ENCODE measurements around the gene RASSF4.

Gene RASSF4

GRCh38 chr10:45035673-45036072, 76.1 kb downstream of the RASSF4 start:
- TF ChIP-seq CTCF (IDR thresholded peaks at IDR 0.05; ENCODE audit: unreplicated experiment in 3 of 3), result no peak
- Mint-ChIP-seq H3K27ac (no peak overlapping the region), H3K36me3 (ENCODE audit: low read depth) (peaks cover 5% of the 10 kb centered on the region), H3K27me3 (ENCODE audit: low read depth) (no peaks in the 10 kb centered on the region), H3K4me1 (peaks cover 5% of the 10 kb centered on the region), H3K9me3 (peaks cover 23% of the 10 kb centered on the region), H3K4me3 (no peak overlapping the region)

- peak overlapping the region in 1 of 3 experiments; percentile 80 for H3K27ac Mint-ChIP-seq
- H3K27me3 Mint-ChIP-seq (ENCODE audit: low read depth), result no peaks in the 10 kb centered on the region
- H3K36me3 Mint-ChIP-seq (ENCODE audit: low read depth), result no peaks in the 10 kb centered on the region
- H3K4me3 Mint-ChIP-seq, result no peak overlapping the region
- H3K9me3 Mint-ChIP-seq, result peaks cover 4% of the 10 kb centered on the region
- TF ChIP-seq CTCF (IDR thresholded peaks at IDR 0.05; ENCODE audit: unreplicated experiment in 3 of 3), result no peak
- H3K4me1 Mint-ChIP-seq, result no peaks in the 10 kb centered on the region
Observed at GRCh38 chr10:45040921-45041542, 81.4 kb downstream of the RASSF4 start.

- Mint-ChIP-seq H3K36me3 (ENCODE audit: low read depth) (no peaks in the 10 kb centered on the region), H3K27me3 (ENCODE audit: low read depth) (no peaks in the 10 kb centered on the region), H3K9me3 (peaks cover 8% of the 10 kb centered on the region), H3K4me3 (no peak overlapping the region), H3K27ac (no peak overlapping the region), H3K4me1 (no peaks in the 10 kb centered on the region)
- TF ChIP-seq CTCF (IDR thresholded peaks at IDR 0.05; ENCODE audit: unreplicated experiment in 3 of 3), result no peak
Observed at GRCh38 chr10:45044290-45044689, 84.7 kb downstream of the RASSF4 start.
